Transverse colon (tissue), 4 donors: Measurements from ENCODE around the gene CD276. TPM values are rescaled to one million over a fixed set of nuclear protein-coding genes. Genes with fewer than 3 reads are reported as not detected.

Source experiments
- DNase-seq: peaks from one replicate; pipeline ENCODE4 v3.0.0-alpha.2; 2019
- H3K27ac ChIP-seq, 4 donors: fragments of 200-600 bp; sonication (generic); 2 replicates each; pipeline ENCODE4 v1.5.1; 2016 to 2018; ENCODE audit warnings: inconsistent platforms in 4 of 4
- H3K27me3 ChIP-seq: fragments of 200-600 bp; sonication (generic); 2 replicates; pipeline ENCODE4 v1.5.1; 2017; ENCODE audit warnings: inconsistent platforms
- H3K36me3 ChIP-seq, 4 donors: fragments of 200-600 bp; sonication (generic); 2 replicates each; pipeline ENCODE4 v1.5.1; 2017 to 2019; ENCODE audit warnings: inconsistent platforms in 4 of 4
- H3K4me1 ChIP-seq, 4 donors: fragments of 200-600 bp; sonication (generic); 2 replicates each; pipeline ENCODE4 v1.5.1; 2017 to 2020; ENCODE audit warnings: inconsistent platforms in 4 of 4
- H3K4me3 ChIP-seq, 4 donors: fragments of 200-600 bp; sonication (generic); 1 replicate in 1 of 4; 2 replicates in 3 of 4; pipeline versions ENCODE4 v1.5.1 to v1.6.1; 2017 to 2019; ENCODE audit warnings: inconsistent platforms in 4 of 4
- H3K9me3 ChIP-seq, 2 donors: fragments of 200-600 bp; sonication (generic); 2 replicates each; pipeline ENCODE4 v1.5.1; 2017 to 2019; ENCODE audit warnings: inconsistent platforms in 2 of 2
- CTCF ChIP-seq, 5 experiments: fragments of 200-600 bp in 3 of 5; fragments of 450-650 bp in 2 of 5; sonication (generic) in 3 of 5; IDR thresholded peaks; 1 replicate in 2 of 5; 2 replicates in 3 of 5; pipeline ENCODE4 v1.5.1; 2016 to 2017; ENCODE audit warnings: antibody characterized with exemption in 5 of 5, inconsistent platforms in 3 of 5, mild to moderate bottlenecking in 2 of 5, moderate library complexity in 1 of 5
- EP300 ChIP-seq: sonication (generic); formaldehyde crosslinking; IDR thresholded peaks from one replicate; pipeline ENCODE4 v1.6.1; 2017; ENCODE audit warnings: antibody characterized with exemption, low read depth
- POLR2A ChIP-seq: fragments of 450-650 bp; IDR thresholded peaks from one replicate; pipeline ENCODE4 v1.6.1; 2016; ENCODE audit warnings: antibody characterized with exemption, mild to moderate bottlenecking, moderate library complexity
- POLR2AphosphoS5 ChIP-seq, 3 donors: sonication (generic); formaldehyde crosslinking; IDR thresholded peaks; one replicate each; pipeline ENCODE4 v1.6.1; 2016; ENCODE audit warnings: antibody characterized with exemption in 3 of 3
- WGBS, 2 donors: methylation state at CpG; one replicate each; pipeline ENCODE4 v1.1.5; 2018; ENCODE audit warnings: low coverage in 1 of 2; 5-methylcytosine and 5-hydroxymethylcytosine counted together
- in situ Hi-C, 4 donors: fragments of 200-750 bp; cut with MboI; loops; one replicate each; pipeline versions ENCODE4 v1.15.0 to v1.15.1; 2017; ENCODE audit warnings: low sequenced_read_pairs in 3 of 4, low pct_ligation_motif_present in 1 of 4, low pct_unique_long_range_greater_than_20kb in 1 of 4
- intact Hi-C: fragments of 100-400 bp; cut with DNase I; formaldehyde crosslinking; loops from one replicate; pipeline ENCODE4 v1.15.1; 2023; ENCODE audit warnings: low total_unique reads
- total RNA-seq, 4 donors: library from RNA; depleted of rRNA; stranded (reverse); fragments of >200 nt; gene quantifications; one replicate each; pipeline ENCODE4 v1.1.0, GENCODE V29; 2016

CD276 gene
- total RNA-seq, 4 donors from 2014 or later, result 26.8 to 110 (median 45.7) TPM

DNA sequence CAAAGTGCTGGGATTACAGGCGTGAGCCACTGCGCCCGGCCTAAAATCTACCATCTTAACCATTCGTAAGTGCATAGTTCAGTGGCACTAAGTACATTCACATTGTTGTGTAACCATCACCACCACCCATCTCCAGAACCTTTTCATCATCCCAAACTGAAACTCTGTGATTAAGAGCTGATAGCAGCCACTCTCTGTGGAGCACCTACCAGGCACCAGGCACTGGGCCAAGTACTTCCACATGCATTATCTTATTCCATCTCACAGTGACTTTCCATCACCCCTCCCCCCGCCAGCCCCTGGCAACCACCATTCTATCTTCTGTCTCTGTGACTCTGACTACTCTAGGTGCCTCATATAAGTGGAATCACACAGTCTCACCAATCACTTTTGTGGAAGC is 71.3 kb downstream of the CD276 start:
- in situ Hi-C loops, result no loop called here
- no peaks in the 10 kb centered on the region for H3K9me3 ChIP-seq
- H3K36me3 ChIP-seq, result no peaks in the 10 kb centered on the region
- no peak overlapping the region for H3K27ac ChIP-seq
- DNase-seq, result no peak
- intact Hi-C loops, result loop anchor here (5.0 kb wide), 1 partner anchor 1273 kb away; no protein-coding TSS in a partner anchor
- peaks cover 65% of the 10 kb centered on the region for H3K27me3 ChIP-seq
- H3K4me3 ChIP-seq, result no peak overlapping the region
- peaks cover 0 to 17% (median 11%) of the 10 kb centered on the region in 4 donors for H3K4me1 ChIP-seq
- WGBS, 2 donors, result 92 to 100% methylated on average over 2 to 5 of the region's 5 CpGs
- TF ChIP-seq POLR2AphosphoS5 (IDR thresholded peaks at IDR 0.05) (no peak), EP300 (no peak)

DNA sequence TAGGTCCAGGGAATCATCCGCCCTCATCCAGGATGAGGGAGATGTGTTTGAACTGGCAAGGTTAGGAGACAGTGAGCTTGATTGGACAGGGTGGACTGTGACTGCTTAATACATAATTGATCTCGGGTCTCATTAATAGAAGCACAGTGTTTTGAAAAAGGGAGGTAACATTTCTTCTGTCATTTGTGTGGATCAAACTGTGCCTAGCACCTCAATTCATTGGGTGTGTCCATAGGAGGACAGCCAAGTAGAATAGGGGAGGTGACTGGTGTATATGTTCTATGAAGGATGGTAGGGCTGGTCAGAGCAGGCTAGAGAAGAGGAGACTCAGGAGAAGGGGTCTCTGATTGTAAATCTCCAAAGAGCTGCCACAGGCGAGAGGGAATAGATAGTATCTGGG is 71.8 kb downstream of the CD276 start:
- no peak overlapping the region for H3K27ac ChIP-seq
- intact Hi-C loops, result loop anchor here (5.0 kb wide), 1 partner anchor 1274 kb away; no protein-coding TSS in a partner anchor

DNA sequence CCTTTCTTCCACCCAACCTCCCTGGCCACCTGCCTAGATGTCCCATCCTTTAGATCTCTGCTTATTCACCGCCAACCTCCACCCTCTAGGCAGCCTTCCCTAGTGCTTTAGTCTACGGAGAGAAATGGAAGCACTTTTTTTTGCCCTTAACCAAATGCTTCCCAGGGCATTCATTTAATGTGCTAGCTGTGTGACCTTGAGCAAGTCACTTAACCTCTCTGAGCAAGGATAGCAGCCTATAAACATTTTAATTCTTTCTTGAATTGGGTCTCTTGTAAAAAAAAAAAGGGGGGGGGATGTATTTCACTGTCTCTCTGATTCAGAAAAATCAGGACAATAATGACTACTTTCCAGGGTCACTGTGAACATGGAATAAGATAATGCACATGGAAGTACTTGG is 72.2 kb downstream of the CD276 start:
- Histone ChIP-seq H3K27me3 (peaks cover 63% of the 10 kb centered on the region), H3K27ac (no peak overlapping the region), H3K9me3 (no peaks in the 10 kb centered on the region), H3K36me3 (no peaks in the 10 kb centered on the region), H3K4me1 (peaks cover 0 to 14% (median 9%) of the 10 kb centered on the region in 4 donors), H3K4me3 (no peak overlapping the region)
- 60 to 68% methylated on average over 1 to 2 of the region's 2 CpGs for WGBS, 2 donors
- intact Hi-C loops, result loop anchor here (5.0 kb wide), 1 partner anchor 1274 kb away; no protein-coding TSS in a partner anchor
- TF ChIP-seq EP300 (no peak), POLR2AphosphoS5 (IDR thresholded peaks at IDR 0.05) (no peak), CTCF (IDR thresholded peaks at IDR 0.05) (no peak), POLR2A (no peak)
- no peak for DNase-seq
- in situ Hi-C loops, result no loop called here

More for the DNA sequence above, 71.8 kb downstream of the CD276 start:
- TF ChIP-seq CTCF (IDR thresholded peaks at IDR 0.05), result no peak
- no peak for TF ChIP-seq POLR2A
- no peak for TF ChIP-seq EP300
- TF ChIP-seq POLR2AphosphoS5 (IDR thresholded peaks at IDR 0.05), result no peak
- Histone ChIP-seq H3K9me3 (no peaks in the 10 kb centered on the region), H3K27me3 (peaks cover 63% of the 10 kb centered on the region), H3K4me1 (peaks cover 0 to 17% (median 11%) of the 10 kb centered on the region in 4 donors), H3K4me3 (no peak overlapping the region), H3K36me3 (no peaks in the 10 kb centered on the region)
- in situ Hi-C loops, result no loop called here
- WGBS, 2 donors, result 89 to 92% methylated on average over 2 to 3 of the region's 3 CpGs
- DNase-seq, result no peak

GRCh38 chr15:73756947-73757513 is 72.8 kb downstream of the CD276 start:
- Histone ChIP-seq H3K27ac (no peak overlapping the region), H3K27me3 (peaks cover 63% of the 10 kb centered on the region), H3K4me3 (no peak overlapping the region), H3K36me3 (no peaks in the 10 kb centered on the region), H3K4me1 (peaks cover 0 to 8% (median 6%) of the 10 kb centered on the region in 4 donors), H3K9me3 (no peaks in the 10 kb centered on the region)
- TF ChIP-seq CTCF (IDR thresholded peaks at IDR 0.05) (no peak), EP300 (no peak), POLR2A (no peak), POLR2AphosphoS5 (IDR thresholded peaks at IDR 0.05) (no peak)
- DNase-seq, result no peak
- 37% methylated on average over 3 of the region's 3 CpGs; no CpG with 5 or more reads in 1 of the 2 donors for WGBS, 2 donors
- in situ Hi-C loops (no loop called here), intact Hi-C loops (loop anchor here (5.0 kb wide), 1 partner anchor 1275 kb away; no protein-coding TSS in a partner anchor)
